MCF 10A (cell line): ENCODE data around the gene SCUBE3. TPM values are rescaled to one million over a fixed set of nuclear protein-coding genes. Genes with fewer than 3 reads are reported as not detected.

Source experiments
- BruUV-seq: library from RNA; stranded (reverse); fragments of 400-500 nt; replicated peaks from 2 replicates; lab custom pipeline; 2021; lab: Mats Ljungman, UMichigan
- CTCF ChIA-PET: fragments of 300-600 bp; sonication (Branson Sonifier 250); formaldehyde crosslinking; extraction: SDS; loops from one replicate; lab custom pipeline; 2021; ENCODE audit warnings: antibody characterized with exemption, inconsistent platforms; lab: Yijun Ruan, JAX
- POLR2A ChIA-PET: fragments of 300-600, 350-650 bp; sonication (Branson Sonifier 250); formaldehyde crosslinking; extraction: SDS; loops from one replicate; lab custom pipeline; 2020; ENCODE audit warnings: antibody characterized with exemption, inconsistent platforms; lab: Yijun Ruan, JAX
- DNase-seq: peaks from one replicate; pipeline ENCODE4 v3.0.0-alpha.2; 2018; ENCODE audit not compliant: unreplicated experiment
- H3K27ac Mint-ChIP-seq: one replicate; pipeline ENCODE4 v1.8.0; 2022; ENCODE audit warnings: mild to moderate bottlenecking, low read depth, mixed read lengths; ENCODE audit not compliant: unreplicated experiment
- H3K27me3 Mint-ChIP-seq: one replicate; pipeline ENCODE4 v1.8.0; 2022; ENCODE audit warnings: mixed read lengths; ENCODE audit not compliant: insufficient read depth, unreplicated experiment
- H3K36me3 Mint-ChIP-seq: one replicate; pipeline ENCODE4 v1.8.0; 2022; ENCODE audit warnings: mild to moderate bottlenecking, moderate library complexity, mixed read lengths; ENCODE audit not compliant: insufficient read depth, unreplicated experiment
- H3K4me1 Mint-ChIP-seq: one replicate; pipeline ENCODE4 v1.8.0; 2022; ENCODE audit warnings: mixed read lengths; ENCODE audit not compliant: insufficient read depth, unreplicated experiment
- H3K4me3 Mint-ChIP-seq: one replicate; pipeline ENCODE4 v1.8.0; 2022; ENCODE audit warnings: mild to moderate bottlenecking, moderate library complexity, mixed read lengths; ENCODE audit not compliant: unreplicated experiment
- H3K9me3 Mint-ChIP-seq: one replicate; pipeline ENCODE4 v1.8.0; 2022; ENCODE audit warnings: mixed read lengths; ENCODE audit not compliant: unreplicated experiment
- CTCF ChIP-seq: fragments of 200-600 bp; IDR thresholded peaks from one replicate; pipeline ENCODE4 v1.8.0; 2022; ENCODE audit warnings: antibody characterized with exemption, mild to moderate bottlenecking; ENCODE audit not compliant: unreplicated experiment
- intact Hi-C: fragments of 100-400 bp; cut with micrococcal nuclease; formaldehyde crosslinking; loops from 2 replicates; pipeline ENCODE4 v1.14.1; 2022
- total RNA-seq: library from RNA; stranded (reverse); gene quantifications from 2 replicates; pipeline ENCODE4 v1.2.3, GENCODE V29; 2022

Gene SCUBE3
- total RNA-seq, 1 experiment from 2014 or later = not detected

- no peaks in the 10 kb centered on the region for H3K27me3 Mint-ChIP-seq
- no peak overlapping the region for H3K4me3 Mint-ChIP-seq
- ChIA-PET CTCF (interaction anchor here (0.7 to 4.7 kb wide), 3 partner anchors 10 to 1071 kb away, joined by 3 to 59 read pairs (median 5); no protein-coding TSS in a partner anchor), POLR2A (interaction anchor here (1.4 kb wide), 1 partner anchor 9 kb away, joined by 5 read pairs; no protein-coding TSS in a partner anchor)
- H3K36me3 Mint-ChIP-seq = no peaks in the 10 kb centered on the region
- intact Hi-C loops = no loop called here
- H3K4me1 Mint-ChIP-seq = peaks cover 10% of the 10 kb centered on the region
- no peak for DNase-seq
- H3K27ac Mint-ChIP-seq = no peak overlapping the region
- H3K9me3 Mint-ChIP-seq = peaks cover 11% of the 10 kb centered on the region
- BruUV-seq = no TSS peak
- TF ChIP-seq CTCF = no peak
Measured at GRCh38 chr6:35231563-35231962, 17.8 kb downstream of the SCUBE3 start.

GRCh38 chr6:35234901-35235300 lies 21.1 kb downstream of the SCUBE3 start:
- TF ChIP-seq CTCF = no peak
- intact Hi-C loops = no loop called here
- no peak for DNase-seq
- H3K4me3 Mint-ChIP-seq = no peak overlapping the region
- peaks cover 10% of the 10 kb centered on the region for H3K4me1 Mint-ChIP-seq
- BruUV-seq = no TSS peak
- H3K9me3 Mint-ChIP-seq = peaks cover 11% of the 10 kb centered on the region
- H3K27me3 Mint-ChIP-seq = no peaks in the 10 kb centered on the region
- ChIA-PET POLR2A (no interaction called here), CTCF (interaction anchor here (1.6 kb wide), 1 partner anchor 29 kb away, joined by 7 read pairs; no protein-coding TSS in a partner anchor)
- no peaks in the 10 kb centered on the region for H3K36me3 Mint-ChIP-seq
- no peak overlapping the region for H3K27ac Mint-ChIP-seq

GRCh38 chr6:35236223-35236622 lies 22.5 kb downstream of the SCUBE3 start:
- H3K27ac Mint-ChIP-seq = no peak overlapping the region
- H3K27me3 Mint-ChIP-seq = no peaks in the 10 kb centered on the region
- no peak overlapping the region for H3K4me3 Mint-ChIP-seq
- H3K4me1 Mint-ChIP-seq = peaks cover 12% of the 10 kb centered on the region
- CTCF ChIA-PET = interaction anchor here (0.7 to 6.5 kb wide), 2 partner anchors 14 to 30 kb away, joined by 3 to 91 read pairs; no protein-coding TSS in a partner anchor
- POLR2A ChIA-PET = no interaction called here
- no TSS peak for BruUV-seq
- DNase-seq = no peak
- peaks cover 6% of the 10 kb centered on the region for H3K9me3 Mint-ChIP-seq
- intact Hi-C loops = no loop called here
- TF ChIP-seq CTCF = no peak
- no peaks in the 10 kb centered on the region for H3K36me3 Mint-ChIP-seq

- no peak overlapping the region for H3K4me3 Mint-ChIP-seq
- H3K9me3 Mint-ChIP-seq = peaks cover 6% of the 10 kb centered on the region
- intact Hi-C loops = no loop called here
- no TSS peak for BruUV-seq
- no peak for DNase-seq
- no peaks in the 10 kb centered on the region for H3K27me3 Mint-ChIP-seq
- ChIA-PET CTCF (interaction anchor here (0.6 to 6.5 kb wide), 3 partner anchors 31 to 856 kb away, joined by 3 to 91 read pairs (median 3); no protein-coding TSS in a partner anchor), POLR2A (interaction anchor here (1.2 kb wide), 1 partner anchor 8 kb away, joined by 3 read pairs; no protein-coding TSS in a partner anchor)
- no peak for TF ChIP-seq CTCF
- H3K4me1 Mint-ChIP-seq = peaks cover 11% of the 10 kb centered on the region
- H3K36me3 Mint-ChIP-seq = no peaks in the 10 kb centered on the region
- H3K27ac Mint-ChIP-seq = no peak overlapping the region
Measured at GRCh38 chr6:35237476-35237875, 23.7 kb downstream of the SCUBE3 start.
